A549 (cell line): ENCODE measurements around the gene CAPN6. TPM values are rescaled to one million over a fixed set of nuclear protein-coding genes. Genes with fewer than 3 reads are reported as not detected.

ENCODE experiments used
- ATAC-seq, 2 experiments: fragments of 200-7000 bp in 1 of 2; fragments of >200 bp in 1 of 2; cut with Nextera tagmentation in 1 of 2; cut with Tn5 transposase in 1 of 2; 3 replicates each; pipeline versions ENCODE4 v1.8.0 to v1.9.1; 2018 to 2020; ENCODE audit warnings: mild to moderate bottlenecking in 1 of 2, moderate library complexity in 1 of 2
- CTCF ChIA-PET: fragments of 300-600 bp; sonication (Branson Sonifier 250); formaldehyde crosslinking; extraction: SDS; loops from one replicate; lab custom pipeline; 2021; ENCODE audit warnings: antibody characterized with exemption, inconsistent platforms; lab: Yijun Ruan, JAX
- POLR2A ChIA-PET: fragments of 350-600 bp; formaldehyde crosslinking; extraction: SDS; loops from one replicate; lab custom pipeline; 2021; ENCODE audit warnings: antibody characterized with exemption, inconsistent platforms; lab: Yijun Ruan, JAX
- DNase-seq, 2 experiments: peaks; one replicate each; pipeline versions ENCODE4 v3.0.0 to v3.0.0-alpha.2; 2011 to 2016; ENCODE audit warnings: low read depth in 1 of 2, low spot score in 1 of 2
- FAIRE-seq: peaks from 2 replicates; lab custom pipeline; 2011; peaks lifted over from hg19 to GRCh38; lab: Jason Lieb, UNC
- H3K27ac ChIP-seq, 2 experiments: fragments of >200 bp; sonication (Bioruptor Twin); formaldehyde crosslinking; 3 replicates each; pipeline ENCODE4 v1.5.1; 2016 to 2017
- H3K4me1 ChIP-seq: fragments of >200 bp; sonication (Bioruptor Twin); formaldehyde crosslinking; 3 replicates; pipeline ENCODE4 v1.6.1; 2016
- H3K4me2 ChIP-seq: fragments of >200 bp; sonication (Bioruptor Twin); formaldehyde crosslinking; 3 replicates; pipeline ENCODE4 v1.6.1; 2016
- H3K4me3 ChIP-seq: fragments of >200 bp; sonication (Bioruptor Twin); formaldehyde crosslinking; 3 replicates; pipeline ENCODE4 v1.5.1; 2016
- H3K9me3 ChIP-seq: fragments of >200 bp; sonication (Bioruptor Twin); formaldehyde crosslinking; 3 replicates; pipeline ENCODE4 v1.6.1; 2016
- BHLHE40 ChIP-seq: IDR thresholded peaks from 2 replicates; pipeline ENCODE4 v1.6.1; 2012; ENCODE audit warnings: low read depth, low read length, inconsistent platforms
- CHD2 ChIP-seq: fragments of 150-350 bp; IDR thresholded peaks from 2 replicates; pipeline ENCODE4 v1.6.1; 2014; ENCODE audit warnings: low read length; ENCODE audit not compliant: partially characterized antibody
- CHD4 ChIP-seq: fragments of 200-600 bp; sonication (generic); IDR thresholded peaks from 2 replicates; pipeline ENCODE4 v1.6.1; 2016; ENCODE audit warnings: antibody characterized with exemption, mild to moderate bottlenecking, borderline replicate concordance
- HEYL ChIP-seq: fragments of 250-450 bp; sonication (Bioruptor Pico); IDR thresholded peaks from 2 replicates; pipeline ENCODE4 v1.8.0; 2021; ENCODE audit warnings: mild to moderate bottlenecking, moderate library complexity
- HMGXB4 ChIP-seq: fragments of 250-450 bp; sonication (Bioruptor Pico); IDR thresholded peaks from 2 replicates; pipeline ENCODE4 v1.5.0; 2021; ENCODE audit warnings: mild to moderate bottlenecking, moderate library complexity, borderline replicate concordance
- HOXA7 ChIP-seq: fragments of 250-450 bp; sonication (Bioruptor Pico); IDR thresholded peaks from 2 replicates; pipeline ENCODE4 v1.5.0; 2020; ENCODE audit warnings: mild to moderate bottlenecking, moderate library complexity
- HOXB13 ChIP-seq: fragments of 250-450 bp; sonication (Bioruptor Pico); IDR thresholded peaks from 2 replicates; pipeline ENCODE4 v1.5.0; 2020; ENCODE audit warnings: low read depth, mild to moderate bottlenecking, moderate library complexity
- JUNB ChIP-seq: fragments of >200 bp; sonication (Bioruptor Twin); formaldehyde crosslinking; IDR thresholded peaks from 2 replicates; pipeline ENCODE4 v1.6.1; 2016
- MAFK ChIP-seq: fragments of 450-650 bp; IDR thresholded peaks from 2 replicates; pipeline ENCODE4 v1.6.1; 2014; ENCODE audit not compliant: partially characterized antibody
- NR3C1 ChIP-seq: fragments of >200 bp; sonication (Bioruptor Twin); formaldehyde crosslinking; IDR thresholded peaks from 3 replicates; pipeline ENCODE4 v1.6.1; 2017
- PBX3 ChIP-seq: IDR thresholded peaks from 2 replicates; pipeline ENCODE4 v1.6.1; 2012
- PHF8 ChIP-seq: fragments of 200-600 bp; sonication (generic); IDR thresholded peaks from 2 replicates; pipeline ENCODE4 v1.6.1; 2016; ENCODE audit warnings: low read depth, mild to moderate bottlenecking, antibody characterized with exemption, moderate library complexity, borderline replicate concordance
- ZC3H11A ChIP-seq: fragments of 450-650 bp; IDR thresholded peaks from 2 replicates; pipeline ENCODE4 v1.6.1; 2014; ENCODE audit warnings: antibody characterized with exemption, mild to moderate bottlenecking
- WGBS: methylation state at CpG from one replicate; pipeline ENCODE4 v1.1.6; 2017; ENCODE audit errors: missing lambda C conversion rate; 5-methylcytosine and 5-hydroxymethylcytosine counted together
- polyA plus RNA-seq, 4 experiments: library from polyadenylated mRNA; depleted of rRNA in 3 of 4; stranded (reverse); fragments of >200 nt; fragmentation: RNase III in 1 of 4; extraction: RNeasy Plus Mini Kit Qiagen cat#74134 plus additional on column Dnase treatment in 1 of 4; gene quantifications; 2 replicates in 3 of 4; 3 replicates in 1 of 4; pipeline ENCODE4 v1.2.3, GENCODE V29; 2011 to 2017

CAPN6 gene
- polyA plus RNA-seq, 2 of the 4 experiments (the other 2 are of a cell fraction) = not detected

GRCh38 chrX:111200327-111200726 lies 70.0 kb downstream of the CAPN6 start:
- Histone ChIP-seq H3K9me3 (no peaks in the 10 kb centered on the region), H3K4me2 (no peak overlapping the region), H3K27ac (no peak overlapping the region), H3K4me3 (no peak overlapping the region), H3K4me1 (no peaks in the 10 kb centered on the region)
- CTCF ChIA-PET = interaction anchor here (0.6 kb wide), 1 partner anchor 211 kb away, joined by 4 read pairs; no protein-coding TSS in a partner anchor
- POLR2A ChIA-PET = no interaction called here
- TF ChIP-seq PHF8 = no peak
- no peak for TF ChIP-seq HEYL (CRISPR knock-in tag)
- no peak for TF ChIP-seq PBX3
- DNase-seq (no peak), FAIRE-seq (no peak), ATAC-seq (no peak)
- 7% methylated on average over 3 of the region's 3 CpGs for WGBS

GRCh38 chrX:111199505-111199904 lies 70.8 kb downstream of the CAPN6 start:
- POLR2A ChIA-PET = no interaction called here
- 3% methylated on average over 2 of the region's 2 CpGs for WGBS
- CTCF ChIA-PET = no interaction called here
- ATAC-seq = no peak
- FAIRE-seq = no peak
- no peak for TF ChIP-seq BHLHE40
- no peak for TF ChIP-seq HMGXB4 (CRISPR knock-in tag)
- TF ChIP-seq JUNB = no peak
- TF ChIP-seq CHD2 = no peak
- no peak for TF ChIP-seq HOXA7 (CRISPR knock-in tag)
- TF ChIP-seq ZC3H11A = no peak
- no peak for TF ChIP-seq NR3C1
- TF ChIP-seq MAFK = no peak
- TF ChIP-seq HOXB13 (CRISPR knock-in tag) = no peak
- no peak for TF ChIP-seq CHD4
- Histone ChIP-seq H3K4me2 (no peak overlapping the region), H3K4me1 (no peaks in the 10 kb centered on the region), H3K4me3 (no peak overlapping the region), H3K27ac (no peak overlapping the region), H3K9me3 (no peaks in the 10 kb centered on the region)
- no peak for DNase-seq

Other genes starting within 250 kb of the CAPN6 start
- 0.12 and 0.17 TPM in 2 replicates for gene PAK3, start 174.3 kb downstream of the CAPN6 start, polyA plus RNA-seq (2011; rRNA removed)
- 0.03 to 0.15 TPM (median 0.06 TPM) in 3 replicates for gene PAK3, start 174.3 kb downstream of the CAPN6 start, polyA plus RNA-seq (2017; fragmentation: RNase III; extraction: RNeasy Plus Mini Kit Qiagen cat#74134 plus additional on column Dnase treatment)
- gene DCX, start 141.7 kb upstream of the CAPN6 start, polyA plus RNA-seq (2011; rRNA removed) = not detected in 2 replicates
- not detected in 3 replicates for gene DCX, start 141.7 kb upstream of the CAPN6 start, polyA plus RNA-seq (2017; fragmentation: RNase III; extraction: RNeasy Plus Mini Kit Qiagen cat#74134 plus additional on column Dnase treatment)
- gene SERTM2, start 241.2 kb upstream of the CAPN6 start, polyA plus RNA-seq (2011; rRNA removed) = not detected in 2 replicates
- not detected in 3 replicates for gene SERTM2, start 241.2 kb upstream of the CAPN6 start, polyA plus RNA-seq (2017; fragmentation: RNase III; extraction: RNeasy Plus Mini Kit Qiagen cat#74134 plus additional on column Dnase treatment)